Central memory CD4-positive, alpha-beta T cell (primary cell): ENCODE data around the gene MAD1L1.
A peak's percentile ranks its signal among the peaks of the same experiment; 100 is the strongest.

Experiments
- DNase-seq: peaks from one replicate; pipeline ENCODE4 v3.0.0; 2022

Gene MAD1L1

GRCh38 chr7:2217206-2217605 lies 15.5 kb downstream of the MAD1L1 start:
- DNase-seq: no peak

DNA sequence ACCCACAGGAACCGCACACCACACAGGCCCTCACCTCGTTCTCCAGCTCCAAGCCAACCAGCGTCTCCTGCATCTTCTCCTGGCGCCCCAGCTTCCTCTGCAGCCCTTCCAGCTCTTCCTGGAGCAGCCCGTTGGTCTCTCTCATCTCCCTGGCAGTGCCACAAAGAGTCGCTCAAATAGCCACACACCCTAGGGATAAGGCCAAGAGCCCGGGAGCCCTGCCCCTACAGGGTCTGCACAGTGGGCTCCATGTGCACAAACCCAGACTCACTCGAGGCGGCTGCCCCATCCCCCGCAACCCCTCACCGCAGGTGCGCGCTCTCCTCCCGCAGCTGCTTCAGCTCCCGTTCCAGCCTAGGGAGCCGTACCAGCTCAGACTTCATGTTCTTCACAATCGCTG lies 16.9 kb downstream of the MAD1L1 start:
- DNase-seq: no peak

GRCh38 chr7:2214636-2215035 lies 18.1 kb downstream of the MAD1L1 start:
- DNase-seq: no peak

- no peak for DNase-seq
Observed at GRCh38 chr7:2213551-2214215, 19.1 kb downstream of the MAD1L1 start.

- no peak for DNase-seq
Observed at GRCh38 chr7:2212906-2213305, 19.8 kb downstream of the MAD1L1 start.

DNA sequence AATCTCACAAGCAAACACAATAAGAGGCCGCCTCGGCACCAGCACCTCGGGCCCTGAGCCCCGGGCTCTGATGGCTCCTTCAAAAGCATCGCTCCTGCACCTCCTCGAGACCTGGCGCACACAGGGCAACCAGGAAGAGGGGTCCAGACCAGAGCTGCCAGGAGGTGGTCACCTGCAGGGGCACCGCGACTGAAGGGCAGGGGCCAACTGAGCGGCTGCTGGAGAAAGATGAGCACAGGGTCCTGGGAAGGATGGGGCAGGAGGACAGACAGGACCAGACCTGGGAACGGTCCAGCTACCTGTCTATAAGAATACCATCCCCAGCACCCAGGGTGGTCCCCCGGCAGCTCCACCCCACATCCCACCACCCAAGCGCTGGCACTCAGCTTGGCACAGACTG lies 20.8 kb downstream of the MAD1L1 start:
- no peak for DNase-seq

DNA sequence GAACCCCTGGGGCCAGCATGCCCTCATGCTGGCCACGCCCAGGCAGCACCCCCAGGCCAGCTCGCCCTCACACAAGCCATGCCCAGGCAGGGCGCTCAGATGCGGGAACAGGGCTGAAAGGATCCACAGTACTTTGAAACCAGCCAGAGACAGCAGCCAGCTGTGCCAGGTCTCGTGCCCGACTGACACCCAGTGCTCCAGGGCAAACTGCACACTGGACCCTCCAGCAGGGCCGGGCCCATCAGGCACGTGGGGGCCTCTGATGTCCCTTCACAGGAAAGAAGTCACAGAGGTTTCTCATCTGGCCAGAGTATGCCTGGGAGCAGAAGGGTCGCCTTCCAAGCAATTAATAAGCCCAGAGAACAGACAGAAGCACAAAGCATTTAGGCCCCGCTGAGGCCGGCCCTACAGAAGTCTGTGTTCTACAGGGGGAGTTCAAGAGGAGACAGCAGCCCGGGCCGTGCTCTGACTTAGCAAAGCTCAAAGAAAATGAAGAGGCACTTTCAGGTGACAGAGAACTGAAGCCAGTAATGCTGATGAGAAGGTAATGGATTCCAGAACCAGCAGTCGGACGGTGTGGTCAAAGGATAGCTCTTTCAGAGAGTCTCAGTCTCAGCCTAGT lies 21.4 kb downstream of the MAD1L1 start:
- DNase-seq: no peak

DNA sequence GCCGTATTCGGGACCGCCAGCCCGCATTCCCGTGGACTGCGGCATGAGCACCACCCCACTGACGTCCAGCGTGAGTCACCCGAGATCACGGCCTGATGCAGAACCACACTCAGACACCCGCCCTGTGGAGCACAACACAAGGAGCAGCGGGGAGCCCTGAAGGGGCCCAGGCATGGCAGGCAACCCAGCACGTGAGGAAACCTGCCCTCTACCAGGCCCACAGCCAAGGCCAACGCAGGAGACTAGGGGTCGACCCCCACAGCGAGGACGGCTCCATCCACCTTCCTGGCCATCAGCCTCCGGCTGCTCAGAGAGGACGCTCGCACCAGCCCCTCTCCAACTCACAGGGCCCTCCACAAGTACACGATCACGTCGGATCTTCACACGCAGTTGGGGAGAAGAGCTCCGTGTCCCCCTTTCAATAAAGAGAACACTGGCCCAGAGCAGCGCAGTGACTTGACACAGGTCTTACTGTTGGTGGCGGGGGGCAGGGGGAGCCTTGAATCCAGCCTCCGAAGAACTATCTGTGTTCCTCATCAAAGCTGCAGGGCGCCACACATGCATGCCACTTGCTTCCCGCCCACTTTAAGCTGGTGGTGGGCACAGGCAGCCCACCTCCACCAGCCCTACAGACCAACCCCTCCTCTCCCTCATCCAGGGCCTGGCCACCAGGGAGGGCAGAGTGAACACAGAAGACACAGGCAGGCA lies 22.0 kb downstream of the MAD1L1 start:
- DNase-seq: no peak

- DNase-seq: no peak
Observed at GRCh38 chr7:2209961-2210323, 22.8 kb downstream of the MAD1L1 start.

DNA sequence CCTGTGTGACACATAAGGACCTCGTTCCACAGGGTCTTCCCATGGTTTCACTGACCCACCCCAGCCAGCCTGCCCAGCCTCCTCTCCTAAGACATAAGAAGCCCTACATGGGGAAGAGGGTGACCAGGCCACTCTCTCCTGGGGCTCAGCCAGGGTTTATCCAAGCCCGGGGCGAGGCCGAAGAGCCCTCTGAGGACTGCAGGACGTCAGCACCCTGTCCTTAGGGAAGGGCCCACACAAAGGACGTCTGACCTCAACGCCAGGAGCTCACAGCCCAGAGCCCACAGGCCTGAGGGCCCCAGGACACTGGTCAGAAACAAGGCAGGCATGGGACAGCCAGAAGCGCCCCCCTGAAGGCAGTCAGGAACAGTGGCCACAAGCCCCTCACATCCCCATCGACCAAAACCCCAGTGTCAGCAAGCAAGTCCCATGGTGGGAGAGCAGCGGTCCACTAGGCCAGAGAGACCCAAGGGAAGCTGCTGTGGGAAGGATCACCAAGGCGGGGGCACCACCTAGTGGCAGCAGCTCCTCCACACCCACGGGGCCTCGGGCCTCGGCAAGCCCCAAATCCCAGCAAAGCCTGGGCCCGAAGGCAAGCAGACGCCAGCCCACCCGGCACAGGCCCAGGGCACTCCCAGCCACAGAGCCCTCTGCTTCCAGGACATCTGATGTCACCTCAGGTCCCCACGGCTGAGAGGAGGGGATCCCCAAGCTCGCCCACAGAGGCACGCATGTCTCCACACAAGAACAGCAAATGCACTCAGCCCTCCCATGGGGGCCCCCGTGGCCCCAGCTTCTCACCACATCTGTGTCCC lies 23.4 kb downstream of the MAD1L1 start:
- peak; percentile 20 for DNase-seq

DNA sequence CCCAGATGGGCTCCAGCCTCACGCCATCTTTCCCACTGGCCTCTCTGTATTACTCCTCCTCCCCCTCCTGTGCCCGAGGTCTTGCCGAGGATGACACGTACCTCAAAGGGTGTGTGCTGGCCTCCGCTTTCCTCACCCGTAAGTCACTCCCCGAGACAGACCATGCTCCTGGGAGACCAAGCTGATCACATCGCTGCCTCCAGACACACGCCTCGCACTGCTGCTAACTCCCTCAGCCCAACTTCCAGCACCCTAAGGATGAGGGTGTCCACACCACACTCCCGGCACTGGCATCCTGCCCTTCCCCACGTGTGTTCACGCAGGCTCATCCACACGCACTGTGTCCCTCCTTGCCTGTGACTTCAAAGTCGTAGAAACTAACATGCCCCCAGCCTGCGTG lies 24.0 kb downstream of the MAD1L1 start:
- no peak for DNase-seq

- no peak for DNase-seq
Observed at GRCh38 chr7:2205036-2205780, 27.5 kb downstream of the MAD1L1 start.

- no peak for DNase-seq
Observed at GRCh38 chr7:2204446-2204845, 28.3 kb downstream of the MAD1L1 start.

DNA sequence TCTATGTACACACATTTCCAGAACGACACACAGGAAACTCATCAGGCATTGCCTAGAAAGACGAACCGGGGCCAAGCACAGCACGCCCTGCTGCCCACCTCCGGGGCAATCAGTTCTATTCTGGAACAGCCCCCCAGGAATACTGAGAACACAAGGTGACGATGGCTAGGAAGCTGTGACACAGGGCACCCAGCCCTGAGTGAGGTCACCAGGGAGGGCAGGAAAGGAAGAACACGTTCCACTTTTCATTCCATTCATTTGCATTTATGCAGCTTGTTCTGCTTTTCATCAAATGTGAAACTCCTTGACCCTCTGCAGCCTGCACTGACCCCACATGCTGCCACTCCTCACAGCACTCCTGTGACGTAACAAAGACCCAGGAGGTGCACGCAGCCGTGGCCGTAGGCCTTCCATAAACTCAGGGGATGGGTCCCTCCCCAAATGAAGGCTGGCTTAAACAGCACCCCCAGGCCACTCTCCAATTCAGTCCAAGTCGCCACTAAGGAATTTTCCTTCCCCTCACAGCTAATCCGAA lies 28.9 kb downstream of the MAD1L1 start:
- DNase-seq: no peak

DNA sequence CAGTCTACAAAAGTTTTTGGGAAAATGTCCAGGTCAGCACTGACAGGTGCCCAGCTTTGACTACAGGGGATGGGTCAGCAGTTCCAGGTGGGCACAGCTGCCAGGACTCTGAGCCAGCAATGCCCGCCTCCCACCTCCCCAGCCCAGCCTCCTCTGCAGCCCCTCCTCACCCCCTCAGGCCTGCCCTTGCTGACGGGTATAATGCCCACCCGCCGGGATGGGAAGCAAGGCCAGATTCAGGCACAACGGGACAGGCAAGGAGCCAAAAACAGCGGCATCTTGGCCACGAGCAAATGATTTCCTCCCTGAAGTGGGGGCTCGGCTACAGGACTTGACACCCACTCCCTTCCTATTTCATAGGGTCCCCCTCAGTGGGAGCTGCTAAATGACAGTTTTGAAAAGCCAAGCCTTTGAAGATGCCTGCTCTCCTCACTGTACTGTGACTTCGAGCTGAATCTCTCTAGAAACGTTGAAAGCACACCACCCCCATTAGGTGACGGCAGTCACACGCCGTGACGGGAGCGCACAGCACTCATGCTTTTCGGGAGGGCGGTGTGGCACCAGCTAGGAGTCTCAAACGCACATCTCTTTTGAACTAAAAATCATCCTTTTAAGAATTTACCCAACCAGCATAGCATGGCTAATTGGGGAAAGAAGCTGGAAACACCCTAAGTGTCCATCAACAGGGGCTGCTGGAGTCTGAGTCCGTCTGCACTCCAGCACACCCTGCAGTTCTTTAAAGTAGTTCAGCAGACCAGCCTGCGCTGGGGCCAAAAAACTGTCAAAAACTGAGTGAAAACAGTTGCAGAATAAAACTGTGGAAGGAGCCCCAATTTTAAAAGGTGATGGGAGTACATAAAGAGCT lies 29.6 kb downstream of the MAD1L1 start:
- DNase-seq: no peak

DNA sequence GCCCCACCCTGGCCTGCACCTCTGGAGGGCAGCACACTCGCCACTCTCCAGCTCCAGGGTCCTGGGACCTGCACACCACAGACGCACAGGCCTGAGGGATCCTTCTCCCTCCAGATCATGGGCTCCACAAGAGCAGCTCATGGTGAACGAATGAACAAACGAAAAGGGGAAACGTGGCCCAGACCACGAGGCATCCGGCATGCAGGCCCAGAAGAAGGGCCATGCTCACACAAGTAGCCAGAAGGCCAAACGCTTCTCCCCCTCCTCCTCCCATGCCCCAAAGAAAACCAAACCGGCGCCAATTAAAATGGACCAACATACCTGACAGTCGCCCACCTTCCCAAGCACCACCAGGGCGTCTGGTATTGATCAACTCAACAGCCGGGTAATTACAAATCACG lies 30.4 kb downstream of the MAD1L1 start:
- DNase-seq: no peak

DNA sequence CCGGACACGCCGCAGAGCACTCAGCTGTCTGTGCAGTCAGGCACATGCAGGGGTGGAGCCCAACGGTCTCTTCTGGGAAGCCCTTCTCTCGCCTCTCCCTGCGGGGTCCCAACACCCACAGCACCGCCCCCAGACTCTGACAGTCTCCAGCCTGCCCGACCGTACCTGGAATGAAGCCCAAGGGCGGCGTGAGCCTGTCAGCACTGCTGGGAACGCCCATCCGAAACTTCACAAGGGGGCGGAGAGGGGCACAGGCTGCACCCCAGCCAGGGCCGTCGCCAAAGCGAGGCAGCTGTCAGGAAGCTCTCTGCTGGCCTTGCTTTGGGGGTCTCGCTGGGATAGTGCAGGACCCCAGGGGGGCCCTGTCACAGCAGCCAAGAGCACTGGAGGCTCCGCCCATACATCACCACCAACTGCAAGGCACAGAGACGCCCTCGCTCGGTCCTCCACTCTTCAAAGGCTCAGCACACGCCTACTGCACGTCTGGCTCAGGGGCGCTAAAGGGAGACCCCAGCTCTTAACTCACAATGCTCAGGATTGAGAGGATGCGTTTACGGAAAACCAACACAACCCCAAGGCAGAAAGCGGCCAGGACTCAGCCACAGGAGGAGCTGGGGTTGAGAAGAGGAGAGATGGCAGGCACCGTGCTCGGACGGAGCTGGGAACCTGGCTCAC lies 30.9 kb downstream of the MAD1L1 start:
- no peak for DNase-seq

DNA sequence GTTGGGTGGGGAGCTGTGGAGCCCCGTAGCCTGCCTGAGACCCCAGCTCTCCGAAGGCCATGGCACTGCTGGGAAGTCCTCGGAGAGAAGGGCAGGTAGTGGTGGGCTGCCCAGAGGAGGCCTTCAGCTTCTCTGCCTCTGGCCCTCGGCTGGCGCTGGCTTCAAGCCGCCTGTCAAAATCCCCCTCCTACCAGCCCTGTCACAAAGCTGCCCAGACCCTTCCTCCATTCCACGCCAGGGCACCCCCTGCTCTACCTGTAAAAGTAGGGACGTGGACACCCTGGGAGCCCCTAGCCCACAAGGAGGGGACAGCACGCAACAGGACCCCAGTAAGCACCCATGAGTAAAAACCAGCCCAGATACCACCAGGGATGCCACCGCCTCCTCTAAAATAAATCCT lies 31.6 kb downstream of the MAD1L1 start:
- DNase-seq: no peak

GRCh38 chr7:2200584-2200980 lies 32.2 kb downstream of the MAD1L1 start:
- no peak for DNase-seq

DNA sequence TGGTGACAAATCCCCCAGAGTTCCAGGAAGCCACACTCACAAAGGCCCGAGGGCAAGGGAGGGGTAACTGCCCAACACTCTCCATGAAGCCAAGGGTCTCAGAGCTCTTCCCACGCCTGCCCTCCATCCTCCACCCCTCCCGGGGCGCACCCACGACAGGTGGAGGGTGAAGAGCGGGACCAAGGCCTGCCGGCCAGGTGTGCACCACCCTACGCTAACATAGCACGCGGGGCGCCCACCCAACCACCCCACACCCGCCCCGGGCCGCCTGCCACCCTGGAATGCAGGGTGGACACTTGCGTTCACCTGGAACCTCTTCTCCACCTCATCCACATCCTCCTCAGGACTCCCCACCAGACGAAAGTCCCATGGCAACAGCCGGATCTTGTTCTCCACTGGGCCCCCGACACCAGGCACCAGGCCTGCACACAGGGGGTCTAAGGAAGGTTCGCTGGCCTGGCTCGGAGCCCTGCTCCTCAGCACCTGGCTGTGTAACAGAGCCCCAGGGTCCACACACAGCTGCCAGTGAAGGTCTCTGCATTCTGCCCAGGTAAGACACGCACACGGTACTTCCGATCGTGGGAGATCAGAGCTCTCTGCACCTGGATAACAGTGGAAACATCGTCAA lies 32.7 kb downstream of the MAD1L1 start:
- no peak for DNase-seq
